Measurements from ENCODE around the gene PACSIN3. TPM values are rescaled to one million over a fixed set of nuclear protein-coding genes. Genes with fewer than 3 reads are reported as not detected.

PACSIN3 gene
- total RNA-seq, 4 donors from 2014 or later, result 1.2 to 13.9 (median 9.8) TPM

DNA sequence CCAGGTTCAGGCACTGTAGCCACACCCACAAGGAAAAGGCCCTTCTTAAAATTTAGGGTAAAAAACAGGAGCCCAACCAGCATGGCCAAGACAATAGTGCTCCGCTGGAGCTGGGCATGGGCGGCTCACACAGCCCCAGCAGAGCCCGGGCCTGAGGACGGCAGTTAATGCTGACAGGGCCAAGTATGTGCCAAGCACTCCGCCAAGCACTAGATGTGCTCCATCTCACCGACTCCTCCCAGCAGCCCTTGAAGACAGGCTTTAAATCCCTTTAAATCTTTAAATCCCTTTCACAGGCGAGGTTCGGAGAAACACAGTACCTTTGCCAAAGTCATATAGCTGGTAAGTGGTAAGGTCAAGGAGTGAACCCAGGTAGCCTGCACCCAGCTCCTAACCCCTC, 14.4 kb downstream of the PACSIN3 start:
- Histone ChIP-seq H3K27me3 (no peaks in the 10 kb centered on the region), H3K9me3 (no peaks in the 10 kb centered on the region), H3K4me3 (no peak overlapping the region), H3K36me3 (peaks cover 0 to 58% (median 17%) of the 10 kb centered on the region in 4 donors), H3K4me1 (peaks cover 8 to 30% (median 17%) of the 10 kb centered on the region in 4 donors), H3K27ac (peak overlapping the region in 3 of 4 donors; percentile 15 to 41 (median 18))
- WGBS, 2 donors (ENCODE audit: low coverage in 1 of 2), result 60 to 80% methylated on average over 1 to 8 of the region's 8 CpGs
- in situ Hi-C loops (cut with MboI; ENCODE audit: low pct_ligation_motif_present in 1 of 4, low pct_unique_long_range_greater_than_20kb in 1 of 4, low sequenced_read_pairs in 3 of 4) (loop anchor here in 1 of 4 donors (10.0 kb wide), 1 partner anchor 93 kb away; no protein-coding TSS in a partner anchor), intact Hi-C loops (cut with DNase I; ENCODE audit: low total_unique reads) (loop anchor here (5.0 to 10.0 kb wide), 2 partner anchors 63 to 440 kb away; no protein-coding TSS in a partner anchor)
- TF ChIP-seq EP300 (IDR thresholded peaks at IDR 0.05; ENCODE audit: low read depth) (no peak), CTCF (IDR thresholded peaks at IDR 0.05) (no peak), POLR2A (IDR thresholded peaks at IDR 0.05) (no peak), POLR2AphosphoS5 (IDR thresholded peaks at IDR 0.05) (no peak)
- DNase-seq, result no peak

GRCh38 chr11:47171061-47171838, 15.0 kb downstream of the PACSIN3 start:
- Histone ChIP-seq H3K27ac (peak overlapping the region in 2 of 4 donors; percentile 15 to 41), H3K9me3 (no peaks in the 10 kb centered on the region), H3K27me3 (no peaks in the 10 kb centered on the region), H3K36me3 (peaks cover 0 to 64% (median 20%) of the 10 kb centered on the region in 4 donors), H3K4me3 (no peak overlapping the region), H3K4me1 (peaks cover 8 to 30% (median 17%) of the 10 kb centered on the region in 4 donors)
- in situ Hi-C loops (cut with MboI; ENCODE audit: low pct_ligation_motif_present in 1 of 4, low pct_unique_long_range_greater_than_20kb in 1 of 4, low sequenced_read_pairs in 3 of 4) (loop anchor here in 1 of 4 donors (10.0 kb wide), 1 partner anchor 94 kb away; no protein-coding TSS in a partner anchor), intact Hi-C loops (cut with DNase I; ENCODE audit: low total_unique reads) (loop anchor here (5.0 to 10.0 kb wide), 2 partner anchors 64 to 439 kb away; no protein-coding TSS in a partner anchor)
- WGBS, 2 donors (ENCODE audit: low coverage in 1 of 2), result 92 to 100% methylated on average over 1 to 16 of the region's 16 CpGs
- TF ChIP-seq POLR2A (IDR thresholded peaks at IDR 0.05), result no peak
- no peak for TF ChIP-seq EP300 (IDR thresholded peaks at IDR 0.05; ENCODE audit: low read depth)
- no peak for TF ChIP-seq POLR2AphosphoS5 (IDR thresholded peaks at IDR 0.05)
- TF ChIP-seq CTCF (IDR thresholded peaks at IDR 0.05), result no peak
- no peak for DNase-seq

- WGBS, 2 donors (ENCODE audit: low coverage in 1 of 2), result 100% methylated on average over 1 to 2 of the region's 5 CpGs
- no peak for DNase-seq
- H3K27me3 ChIP-seq, result no peaks in the 10 kb centered on the region
- TF ChIP-seq CTCF (IDR thresholded peaks at IDR 0.05) (no peak), POLR2A (IDR thresholded peaks at IDR 0.05) (no peak), POLR2AphosphoS5 (IDR thresholded peaks at IDR 0.05) (no peak), EP300 (IDR thresholded peaks at IDR 0.05; ENCODE audit: low read depth) (no peak)
- no peaks in the 10 kb centered on the region for H3K9me3 ChIP-seq
- intact Hi-C loops (cut with DNase I; ENCODE audit: low total_unique reads) (no loop called here), in situ Hi-C loops (cut with MboI; ENCODE audit: low pct_ligation_motif_present in 1 of 4, low pct_unique_long_range_greater_than_20kb in 1 of 4, low sequenced_read_pairs in 3 of 4) (no loop called here)
- no peak overlapping the region for H3K4me3 ChIP-seq
- H3K36me3 ChIP-seq, result peaks cover 2 to 63% (median 31%) of the 10 kb centered on the region in 4 donors
- H3K27ac ChIP-seq, result no peak overlapping the region
- peaks cover 0 to 3% (median under 1%) of the 10 kb centered on the region in 4 donors for H3K4me1 ChIP-seq
These were observed 19.9 kb downstream of the PACSIN3 start for GRCh38 chr11:47166368-47166767.

GRCh38 chr11:47165253-47165840, 20.9 kb downstream of the PACSIN3 start:
- H3K9me3 ChIP-seq, result no peaks in the 10 kb centered on the region
- in situ Hi-C loops (cut with MboI; ENCODE audit: low pct_ligation_motif_present in 1 of 4, low pct_unique_long_range_greater_than_20kb in 1 of 4, low sequenced_read_pairs in 3 of 4) (no loop called here), intact Hi-C loops (cut with DNase I; ENCODE audit: low total_unique reads) (no loop called here)
- WGBS, 2 donors (ENCODE audit: low coverage in 1 of 2), result 90 to 93% methylated on average over 3 to 16 of the region's 16 CpGs
- H3K4me3 ChIP-seq, result no peak overlapping the region
- TF ChIP-seq POLR2A (IDR thresholded peaks at IDR 0.05) (no peak), POLR2AphosphoS5 (IDR thresholded peaks at IDR 0.05) (no peak), CTCF (IDR thresholded peaks at IDR 0.05) (no peak), EP300 (IDR thresholded peaks at IDR 0.05; ENCODE audit: low read depth) (no peak)
- peaks cover 0 to 3% (median 0%) of the 10 kb centered on the region in 4 donors for H3K4me1 ChIP-seq
- no peaks in the 10 kb centered on the region for H3K27me3 ChIP-seq
- H3K27ac ChIP-seq, result no peak overlapping the region
- H3K36me3 ChIP-seq, result peaks cover 2 to 54% (median 29%) of the 10 kb centered on the region in 4 donors
- no peak for DNase-seq

Data from transverse colon (tissue), 4 donors.